GM21381 (cell line): ENCODE measurements around the gene PRRC1.

Experiments
- ATAC-seq: cut with Tn5 transposase; IDR thresholded peaks from one replicate; pipeline ENCODE4 v1.9.1; 2021; ENCODE audit warnings: mild to moderate bottlenecking, moderate library complexity; ENCODE audit not compliant: unreplicated experiment

Gene PRRC1

GRCh38 chr5:127517480-127518318, at the start of gene PRRC1:
PRRC1 (plus strand) TSS chr5:127517640; CDS start chr5:127523480, 5,840 bp downstream.
- peak; percentile 91 for ATAC-seq

- no peak for ATAC-seq
Measured at GRCh38 chr5:127471211-127471610, 46.2 kb upstream of the PRRC1 start.

- ATAC-seq, result no peak
Measured at GRCh38 chr5:127472700-127473099, 44.7 kb upstream of the PRRC1 start.

- no peak for ATAC-seq
Measured at GRCh38 chr5:127486471-127486870, 31.0 kb upstream of the PRRC1 start.

GRCh38 chr5:127492854-127493738, 24.3 kb upstream of the PRRC1 start:
- ATAC-seq, result peak; percentile 75

GRCh38 chr5:127498548-127498947, 18.9 kb upstream of the PRRC1 start:
- no peak for ATAC-seq

GRCh38 chr5:127505905-127506304, 11.5 kb upstream of the PRRC1 start:
- ATAC-seq, result no peak

- ATAC-seq, result no peak
Measured at GRCh38 chr5:127506616-127507015, 10.8 kb upstream of the PRRC1 start.

GRCh38 chr5:127508644-127509373, 8.6 kb upstream of the PRRC1 start:
- ATAC-seq, result no peak

GRCh38 chr5:127513408-127513970, 4.0 kb upstream of the PRRC1 start:
- ATAC-seq, result no peak

- ATAC-seq, result no peak
Measured at GRCh38 chr5:127514816-127515215, 2.6 kb upstream of the PRRC1 start.

- ATAC-seq, result no peak
Measured at GRCh38 chr5:127515693-127516440, 1.6 kb upstream of the PRRC1 start.

- ATAC-seq, result peak; percentile 30
Measured at GRCh38 chr5:127517110-127517479, 345 bp upstream of the PRRC1 start.

GRCh38 chr5:127518319-127518621, 830 bp downstream of the PRRC1 start:
- no peak for ATAC-seq

GRCh38 chr5:127519527-127519926, 2.1 kb downstream of the PRRC1 start:
- no peak for ATAC-seq

- no peak for ATAC-seq
Measured at GRCh38 chr5:127521138-127521770, 3.8 kb downstream of the PRRC1 start.

GRCh38 chr5:127525181-127525580, 7.7 kb downstream of the PRRC1 start:
- ATAC-seq, result no peak

- ATAC-seq, result no peak
Measured at GRCh38 chr5:127529904-127530682, 12.7 kb downstream of the PRRC1 start.

- no peak for ATAC-seq
Measured at GRCh38 chr5:127536687-127537086, 19.2 kb downstream of the PRRC1 start.
